Fibroblast of pulmonary artery (primary cell): ENCODE measurements around the gene FAM151A.

Source experiments
- DNase-seq: peaks from one replicate; pipeline ENCODE4 v3.0.0-alpha.2; 2010; ENCODE audit warnings: low read depth
- H3K4me3 ChIP-seq: replicated peaks from 2 replicates; pipeline ENCODE4 v1.5.1; 2011; ENCODE audit warnings: low read depth, mild to moderate bottlenecking, control low read depth, low read length, moderate library complexity
- CTCF ChIP-seq: IDR thresholded peaks from 2 replicates; pipeline ENCODE4 v1.5.1; 2011; ENCODE audit warnings: mild to moderate bottlenecking, control low read depth, low read length, inconsistent platforms; ENCODE audit errors: missing control alignments

FAM151A gene

GRCh38 chr1:54571326-54571725 lies 52.0 kb downstream of the FAM151A start:
- no peak overlapping the region for H3K4me3 ChIP-seq
- TF ChIP-seq CTCF = no peak
- DNase-seq = peak; percentile 8

DNA sequence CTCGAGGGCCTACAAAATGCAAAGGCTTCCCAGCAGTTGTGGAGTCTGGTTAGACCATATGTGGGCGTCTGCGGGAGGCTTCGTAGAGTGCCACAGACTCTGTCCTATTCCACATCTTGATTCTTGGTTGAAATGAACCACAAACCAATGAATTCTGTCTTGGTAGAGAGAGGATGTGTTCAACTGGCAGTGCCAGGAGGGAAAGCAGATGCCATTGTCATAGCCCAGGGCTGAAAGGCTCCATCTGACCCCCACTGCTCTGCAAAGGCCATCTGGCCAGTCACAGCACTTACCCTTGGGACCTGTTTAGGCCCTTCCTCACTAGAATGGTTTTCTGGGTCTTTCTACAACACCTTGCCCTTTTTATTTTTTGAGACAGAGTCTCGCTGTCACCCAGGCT lies 53.2 kb downstream of the FAM151A start:
- no peak overlapping the region for H3K4me3 ChIP-seq
- no peak for TF ChIP-seq CTCF
- DNase-seq = no peak

- no peak for TF ChIP-seq CTCF
- H3K4me3 ChIP-seq = no peak overlapping the region
- DNase-seq = peak; percentile 14
Measured at GRCh38 chr1:54569339-54569738, 54.0 kb downstream of the FAM151A start.

- DNase-seq = peak; percentile 55
- TF ChIP-seq CTCF = no peak
- H3K4me3 ChIP-seq = no peak overlapping the region
Measured at GRCh38 chr1:54567961-54568360, 55.4 kb downstream of the FAM151A start.

DNA sequence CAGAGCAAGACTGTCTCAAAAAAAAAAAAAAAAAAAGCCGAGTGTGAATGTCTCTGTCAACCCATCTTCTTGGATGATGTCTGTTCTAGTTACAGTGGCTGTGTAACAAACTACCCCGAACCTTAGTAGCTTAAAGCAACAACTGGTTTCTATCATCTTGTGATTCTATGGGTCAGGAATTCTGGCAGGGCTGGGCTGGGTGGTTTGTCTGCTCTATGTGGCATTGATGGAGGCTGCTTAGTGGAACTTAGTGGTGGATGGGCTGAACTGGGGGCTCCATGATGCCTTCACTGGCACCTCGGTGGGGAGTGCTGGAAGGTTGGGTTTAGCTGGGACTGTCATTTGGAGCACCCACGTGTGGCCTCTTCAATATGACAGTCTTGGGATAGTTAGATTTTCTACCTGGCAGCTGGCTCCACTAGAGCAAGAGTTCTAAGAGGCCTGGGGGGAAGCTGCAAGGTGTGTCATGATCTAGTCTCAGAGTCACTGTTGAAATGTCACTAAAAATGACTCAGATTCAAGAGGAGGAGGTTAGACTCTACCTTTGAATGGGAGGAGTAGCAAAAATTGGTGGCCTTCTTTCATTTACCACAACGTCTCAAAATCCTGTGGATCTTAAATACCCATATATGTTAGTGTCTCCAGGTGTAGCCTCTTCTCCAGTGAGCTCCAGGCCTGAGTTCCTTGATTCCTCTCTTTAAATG lies 56.7 kb downstream of the FAM151A start:
- no peak for DNase-seq
- no peak for TF ChIP-seq CTCF
- H3K4me3 ChIP-seq = no peak overlapping the region

GRCh38 chr1:54565113-54565501 lies 58.2 kb downstream of the FAM151A start:
- no peak for TF ChIP-seq CTCF
- H3K4me3 ChIP-seq = no peak overlapping the region
- no peak for DNase-seq

DNA sequence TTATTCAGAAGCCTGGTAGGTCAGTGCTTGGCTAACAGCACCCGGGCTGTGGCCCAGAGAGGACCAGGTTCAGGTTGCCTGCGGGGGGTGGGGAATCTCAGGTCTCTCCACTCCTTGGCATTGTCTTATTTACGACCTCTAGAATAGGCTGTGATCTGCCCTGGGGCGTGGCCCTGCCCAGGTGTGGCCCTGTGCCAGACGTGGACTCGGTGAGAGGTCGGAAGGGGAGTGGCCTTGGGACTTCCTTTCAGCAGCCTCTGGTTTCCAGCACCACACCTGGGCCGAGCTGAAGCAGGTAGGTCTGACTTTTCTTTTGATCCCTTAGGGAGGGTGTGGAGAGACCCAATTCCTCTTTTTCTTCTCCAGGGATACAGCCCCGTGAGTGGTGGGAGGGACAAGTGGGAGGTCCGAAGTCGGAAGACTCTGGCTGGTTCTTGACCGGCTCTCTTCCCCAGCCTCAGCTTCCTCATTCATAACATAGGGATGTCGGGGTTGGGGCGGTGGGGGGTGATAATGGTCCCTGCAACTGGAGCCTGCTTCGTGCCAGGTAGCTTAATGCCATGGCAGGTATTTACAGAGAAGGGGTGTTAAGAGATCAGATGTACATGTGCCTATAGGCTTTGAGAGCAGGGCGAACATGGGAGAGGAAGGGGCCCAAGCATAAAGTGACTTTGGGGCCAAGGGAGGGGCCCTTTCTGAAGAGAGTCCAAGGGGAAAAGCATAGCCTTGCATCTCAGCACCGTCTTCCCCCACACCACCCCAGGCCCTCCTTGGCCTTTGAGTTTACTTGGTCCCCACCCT lies 58.8 kb downstream of the FAM151A start:
- H3K4me3 ChIP-seq = no peak overlapping the region
- TF ChIP-seq CTCF = no peak
- DNase-seq = no peak
